DND-41 (cell line): Measurements from ENCODE around the gene CYFIP1.

Source experiments
- ATAC-seq: fragments of 200-7000 bp; cut with Tn5 transposase; 3 replicates; pipeline ENCODE4 v1.9.1; 2021; ENCODE audit warnings: low read depth; ENCODE audit not compliant: insufficient read depth
- DNase-seq: peaks from one replicate; pipeline ENCODE4 v3.0.0-alpha.2; 2020
- H2AFZ ChIP-seq: 2 replicates; pipeline ENCODE4 v1.6.0; 2012; ENCODE audit warnings: low read depth, low read length
- H3K27ac ChIP-seq: 2 replicates; pipeline ENCODE4 v1.5.1; 2012; ENCODE audit warnings: low read length, inconsistent platforms
- H3K27me3 ChIP-seq: fragments of 200-600 bp; sonication (generic); 2 replicates; pipeline ENCODE4 v1.6.0; 2012; ENCODE audit warnings: low read length, mild to moderate bottlenecking, inconsistent platforms; ENCODE audit not compliant: insufficient read depth, poor library complexity
- H3K36me3 ChIP-seq: 2 replicates; pipeline ENCODE4 v1.5.1; 2012; ENCODE audit warnings: low read length, inconsistent platforms; ENCODE audit not compliant: insufficient read depth
- H3K4me1 ChIP-seq: 2 replicates; pipeline ENCODE4 v1.5.1; 2012; ENCODE audit warnings: mild to moderate bottlenecking, low read length; ENCODE audit not compliant: insufficient read depth
- H3K4me2 ChIP-seq: 2 replicates; pipeline ENCODE4 v1.6.0; 2012; ENCODE audit warnings: mild to moderate bottlenecking, moderate library complexity, low read length, inconsistent platforms; ENCODE audit not compliant: insufficient read depth
- H3K4me3 ChIP-seq, 2 experiments: fragments of 200-600 bp in 1 of 2; shearing (Covaris generic) in 1 of 2; 2 replicates each; pipeline ENCODE4 v1.5.1; 2012 to 2016; ENCODE audit warnings: inconsistent platforms in 2 of 2, low read length in 2 of 2, mild to moderate bottlenecking in 2 of 2, low read depth in 1 of 2, moderate library complexity in 1 of 2
- H3K79me2 ChIP-seq: 2 replicates; pipeline ENCODE4 v1.6.0; 2012; ENCODE audit warnings: low read length, inconsistent platforms; ENCODE audit not compliant: insufficient read depth
- H3K9ac ChIP-seq: 2 replicates; pipeline ENCODE4 v1.6.0; 2012; ENCODE audit warnings: low read depth, mild to moderate bottlenecking, inconsistent platforms, low read length, moderate library complexity
- H3K9me3 ChIP-seq: 2 replicates; pipeline ENCODE4 v1.5.1; 2012; ENCODE audit warnings: low read length, moderate library complexity, mild to moderate bottlenecking, inconsistent platforms; ENCODE audit not compliant: insufficient read depth, severe bottlenecking
- H4K20me1 ChIP-seq: 2 replicates; pipeline ENCODE4 v1.6.0; 2012; ENCODE audit warnings: low read length; ENCODE audit not compliant: insufficient read depth
- CTCF ChIP-seq: IDR thresholded peaks from 2 replicates; pipeline ENCODE4 v1.5.1; 2012; ENCODE audit warnings: borderline replicate concordance, low read length, moderate library complexity, mild to moderate bottlenecking; ENCODE audit not compliant: poor library complexity, severe bottlenecking; ENCODE audit errors: extremely low read depth
- EZH2 ChIP-seq: IDR thresholded peaks from 3 replicates; pipeline ENCODE4 v1.6.1; 2012; ENCODE audit warnings: borderline replicate concordance, low read depth, mild to moderate bottlenecking, moderate library complexity, low read length, inconsistent platforms; ENCODE audit not compliant: severe bottlenecking

Gene CYFIP1

GRCh38 chr15:22895465-22896190, 84.5 kb downstream of the CYFIP1 start:
- Histone ChIP-seq H3K4me3 (no peak overlapping the region), H3K79me2 (no peaks in the 10 kb centered on the region), H3K36me3 (peaks cover 6% of the 10 kb centered on the region; the same call in 1 of the 2 replicates), H3K4me2 (no peak overlapping the region), H3K4me1 (no peaks in the 10 kb centered on the region), H3K27ac (no peak overlapping the region), H2AFZ (no peak overlapping the region), H4K20me1 (no peaks in the 10 kb centered on the region), H3K27me3 (no peaks in the 10 kb centered on the region), H3K9ac (no peak overlapping the region), H3K9me3 (no peaks in the 10 kb centered on the region)
- DNase-seq (no peak), ATAC-seq (no peak)
- TF ChIP-seq EZH2 = no peak
- no peak for TF ChIP-seq CTCF

- no peak for TF ChIP-seq EZH2
- no peak for TF ChIP-seq CTCF
- no peak overlapping the region for H2AFZ ChIP-seq
- ATAC-seq (no peak), DNase-seq (no peak)
- no peak overlapping the region for H3K27ac ChIP-seq
- H4K20me1 ChIP-seq = no peaks in the 10 kb centered on the region
- no peaks in the 10 kb centered on the region for H3K4me1 ChIP-seq
- peaks cover 6% of the 10 kb centered on the region; the same call in 1 of the 2 replicates for H3K36me3 ChIP-seq
- no peak overlapping the region for H3K4me3 ChIP-seq
- no peaks in the 10 kb centered on the region for H3K79me2 ChIP-seq
- no peaks in the 10 kb centered on the region for H3K9me3 ChIP-seq
- no peak overlapping the region for H3K4me2 ChIP-seq
- H3K27me3 ChIP-seq = no peaks in the 10 kb centered on the region
- H3K9ac ChIP-seq = no peak overlapping the region
Measured at GRCh38 chr15:22893881-22894280, 86.3 kb downstream of the CYFIP1 start.

DNA sequence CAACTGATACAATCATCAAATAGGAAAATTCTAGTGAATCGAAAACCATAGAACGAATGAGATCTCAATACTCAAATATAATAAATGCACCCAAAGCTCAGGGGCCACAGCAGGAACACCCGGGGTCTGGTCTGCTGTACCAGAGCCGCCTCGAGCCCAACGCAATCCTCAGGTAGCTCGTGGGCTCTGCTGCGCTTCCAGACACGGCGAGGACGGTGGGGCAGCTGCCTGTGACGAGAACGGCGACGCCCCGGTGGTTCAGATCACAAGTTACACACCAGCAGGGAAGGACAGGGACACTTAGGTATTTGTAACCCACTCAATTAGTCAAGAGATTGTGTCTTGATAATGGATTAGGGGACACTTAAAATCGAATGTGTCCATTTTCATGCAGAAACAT, 87.1 kb downstream of the CYFIP1 start:
- no peaks in the 10 kb centered on the region for H3K4me1 ChIP-seq
- no peaks in the 10 kb centered on the region for H3K79me2 ChIP-seq
- H3K9ac ChIP-seq = no peak overlapping the region
- H3K27ac ChIP-seq = no peak overlapping the region
- peaks cover 6% of the 10 kb centered on the region; the same call in 1 of the 2 replicates for H3K36me3 ChIP-seq
- ATAC-seq = no peak
- TF ChIP-seq EZH2 (no peak), CTCF (no peak)
- no peak overlapping the region for H3K4me3 ChIP-seq
- no peaks in the 10 kb centered on the region for H4K20me1 ChIP-seq
- H3K27me3 ChIP-seq = no peaks in the 10 kb centered on the region
- H3K4me2 ChIP-seq = no peak overlapping the region
- DNase-seq = no peak
- no peak overlapping the region for H2AFZ ChIP-seq
- H3K9me3 ChIP-seq = no peaks in the 10 kb centered on the region
